SK-N-SH treated with all-trans-retinoic acid at 6 μM for 48 hours (cell line): ENCODE data around the gene GPC6.

Experiments used
- CSRNP3 ChIP-seq: fragments of 250-450 bp; sonication (Bioruptor Pico); IDR thresholded peaks from 2 replicates; pipeline ENCODE4 v1.5.1; 2021; ENCODE audit warnings: mild to moderate bottlenecking, moderate library complexity
- ISL1 ChIP-seq: fragments of 250-450 bp; sonication (Bioruptor Pico); IDR thresholded peaks from 2 replicates; pipeline ENCODE4 v2.1.2; 2022; ENCODE audit warnings: mild to moderate bottlenecking, moderate library complexity
- ZFP3 ChIP-seq: fragments of 250-450 bp; sonication (Bioruptor Pico); IDR thresholded peaks from 2 replicates; pipeline ENCODE4 v1.5.0; 2020; ENCODE audit warnings: mild to moderate bottlenecking, moderate library complexity
- ZFP30 ChIP-seq: fragments of 450-650 bp; formaldehyde crosslinking; IDR thresholded peaks from 2 replicates; pipeline ENCODE4 v1.5.0; 2022; ENCODE audit warnings: mild to moderate bottlenecking, moderate library complexity
- ZNF70 ChIP-seq: fragments of 450-650 bp; formaldehyde crosslinking; IDR thresholded peaks from 2 replicates; pipeline ENCODE4 v1.5.0; 2020; ENCODE audit warnings: mild to moderate bottlenecking, moderate library complexity
- TF ChIP-seq, protein P1 (sequence below): fragments of 250-450 bp; sonication (Bioruptor Pico); IDR thresholded peaks from 2 replicates; pipeline ENCODE4 v1.5.0; 2020; ENCODE audit warnings: mild to moderate bottlenecking, moderate library complexity
- TF ChIP-seq, protein P2 (sequence below): fragments of 250-450 bp; sonication (Bioruptor Pico); IDR thresholded peaks from 2 replicates; pipeline ENCODE4 v1.8.0; 2021; ENCODE audit warnings: low read depth, mild to moderate bottlenecking, moderate library complexity, borderline replicate concordance
- TF ChIP-seq, protein P3 (sequence below): fragments of 250-450 bp; sonication (Bioruptor Pico); IDR thresholded peaks from 2 replicates; pipeline ENCODE4 v1.8.0; 2020; ENCODE audit warnings: mild to moderate bottlenecking, moderate library complexity, borderline replicate concordance

- TF ChIP-seq, protein P1, sequence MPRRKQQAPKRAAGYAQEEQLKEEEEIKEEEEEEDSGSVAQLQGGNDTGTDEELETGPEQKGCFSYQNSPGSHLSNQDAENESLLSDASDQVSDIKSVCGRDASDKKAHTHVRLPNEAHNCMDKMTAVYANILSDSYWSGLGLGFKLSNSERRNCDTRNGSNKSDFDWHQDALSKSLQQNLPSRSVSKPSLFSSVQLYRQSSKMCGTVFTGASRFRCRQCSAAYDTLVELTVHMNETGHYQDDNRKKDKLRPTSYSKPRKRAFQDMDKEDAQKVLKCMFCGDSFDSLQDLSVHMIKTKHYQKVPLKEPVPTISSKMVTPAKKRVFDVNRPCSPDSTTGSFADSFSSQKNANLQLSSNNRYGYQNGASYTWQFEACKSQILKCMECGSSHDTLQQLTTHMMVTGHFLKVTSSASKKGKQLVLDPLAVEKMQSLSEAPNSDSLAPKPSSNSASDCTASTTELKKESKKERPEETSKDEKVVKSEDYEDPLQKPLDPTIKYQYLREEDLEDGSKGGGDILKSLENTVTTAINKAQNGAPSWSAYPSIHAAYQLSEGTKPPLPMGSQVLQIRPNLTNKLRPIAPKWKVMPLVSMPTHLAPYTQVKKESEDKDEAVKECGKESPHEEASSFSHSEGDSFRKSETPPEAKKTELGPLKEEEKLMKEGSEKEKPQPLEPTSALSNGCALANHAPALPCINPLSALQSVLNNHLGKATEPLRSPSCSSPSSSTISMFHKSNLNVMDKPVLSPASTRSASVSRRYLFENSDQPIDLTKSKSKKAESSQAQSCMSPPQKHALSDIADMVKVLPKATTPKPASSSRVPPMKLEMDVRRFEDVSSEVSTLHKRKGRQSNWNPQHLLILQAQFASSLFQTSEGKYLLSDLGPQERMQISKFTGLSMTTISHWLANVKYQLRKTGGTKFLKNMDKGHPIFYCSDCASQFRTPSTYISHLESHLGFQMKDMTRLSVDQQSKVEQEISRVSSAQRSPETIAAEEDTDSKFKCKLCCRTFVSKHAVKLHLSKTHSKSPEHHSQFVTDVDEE = no peak
- no peak for TF ChIP-seq ZNF70
- TF ChIP-seq ISL1 (CRISPR knock-in tag) = no peak
- no peak for TF ChIP-seq ZFP30
- no peak for TF ChIP-seq ZFP3 (CRISPR knock-in tag)
- TF ChIP-seq, protein P2, sequence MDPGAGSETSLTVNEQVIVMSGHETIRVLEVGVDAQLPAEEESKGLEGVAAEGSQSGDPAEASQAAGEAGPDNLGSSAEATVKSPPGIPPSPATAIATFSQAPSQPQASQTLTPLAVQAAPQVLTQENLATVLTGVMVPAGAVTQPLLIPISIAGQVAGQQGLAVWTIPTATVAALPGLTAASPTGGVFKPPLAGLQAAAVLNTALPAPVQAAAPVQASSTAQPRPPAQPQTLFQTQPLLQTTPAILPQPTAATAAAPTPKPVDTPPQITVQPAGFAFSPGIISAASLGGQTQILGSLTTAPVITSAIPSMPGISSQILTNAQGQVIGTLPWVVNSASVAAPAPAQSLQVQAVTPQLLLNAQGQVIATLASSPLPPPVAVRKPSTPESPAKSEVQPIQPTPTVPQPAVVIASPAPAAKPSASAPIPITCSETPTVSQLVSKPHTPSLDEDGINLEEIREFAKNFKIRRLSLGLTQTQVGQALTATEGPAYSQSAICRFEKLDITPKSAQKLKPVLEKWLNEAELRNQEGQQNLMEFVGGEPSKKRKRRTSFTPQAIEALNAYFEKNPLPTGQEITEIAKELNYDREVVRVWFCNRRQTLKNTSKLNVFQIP = no peak
- no peak for TF ChIP-seq CSRNP3 (CRISPR knock-in tag)
- TF ChIP-seq, protein P3, sequence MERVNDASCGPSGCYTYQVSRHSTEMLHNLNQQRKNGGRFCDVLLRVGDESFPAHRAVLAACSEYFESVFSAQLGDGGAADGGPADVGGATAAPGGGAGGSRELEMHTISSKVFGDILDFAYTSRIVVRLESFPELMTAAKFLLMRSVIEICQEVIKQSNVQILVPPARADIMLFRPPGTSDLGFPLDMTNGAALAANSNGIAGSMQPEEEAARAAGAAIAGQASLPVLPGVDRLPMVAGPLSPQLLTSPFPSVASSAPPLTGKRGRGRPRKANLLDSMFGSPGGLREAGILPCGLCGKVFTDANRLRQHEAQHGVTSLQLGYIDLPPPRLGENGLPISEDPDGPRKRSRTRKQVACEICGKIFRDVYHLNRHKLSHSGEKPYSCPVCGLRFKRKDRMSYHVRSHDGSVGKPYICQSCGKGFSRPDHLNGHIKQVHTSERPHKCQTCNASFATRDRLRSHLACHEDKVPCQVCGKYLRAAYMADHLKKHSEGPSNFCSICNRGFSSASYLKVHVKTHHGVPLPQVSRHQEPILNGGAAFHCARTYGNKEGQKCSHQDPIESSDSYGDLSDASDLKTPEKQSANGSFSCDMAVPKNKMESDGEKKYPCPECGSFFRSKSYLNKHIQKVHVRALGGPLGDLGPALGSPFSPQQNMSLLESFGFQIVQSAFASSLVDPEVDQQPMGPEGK = no peak
These were observed 1192.8 kb downstream of the GPC6 start for GRCh38 chr13:94419304-94419924.
